ENCODE measurements around the gene MACROD2.

DNA sequence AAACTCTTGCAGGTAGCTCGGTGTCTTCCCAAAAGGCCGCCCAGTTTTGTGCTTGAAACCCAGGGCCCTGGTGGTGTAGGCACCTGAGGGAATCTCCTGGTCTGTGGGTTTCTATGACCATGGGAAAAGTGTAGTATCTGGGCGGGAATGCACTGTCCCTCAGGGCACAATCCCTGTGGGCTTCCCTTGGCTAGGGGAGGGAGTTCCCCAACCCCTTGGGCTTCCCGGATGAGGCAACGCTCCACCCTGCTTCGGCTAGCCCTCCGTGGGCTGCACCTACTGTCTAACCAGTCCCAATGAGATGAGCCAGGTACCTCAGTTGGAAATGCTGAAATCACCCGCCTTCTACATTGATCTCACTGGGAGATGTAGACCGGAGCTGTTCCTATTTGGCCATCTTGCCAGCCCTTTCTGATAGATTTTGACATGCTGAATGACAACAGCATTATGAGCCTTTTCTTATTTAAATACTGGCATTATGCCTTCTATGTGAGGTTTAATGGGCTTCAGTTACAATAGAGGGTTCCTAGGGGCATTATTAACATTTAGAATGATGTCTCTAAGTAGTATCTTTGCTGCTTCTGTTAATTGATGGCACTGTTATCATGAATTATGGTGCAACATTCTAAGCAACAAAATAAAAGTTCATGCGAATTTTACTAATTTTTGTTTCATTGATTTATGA, 475.8 kb downstream of the MACROD2 start:
- TF ChIP-seq, protein P1, sequence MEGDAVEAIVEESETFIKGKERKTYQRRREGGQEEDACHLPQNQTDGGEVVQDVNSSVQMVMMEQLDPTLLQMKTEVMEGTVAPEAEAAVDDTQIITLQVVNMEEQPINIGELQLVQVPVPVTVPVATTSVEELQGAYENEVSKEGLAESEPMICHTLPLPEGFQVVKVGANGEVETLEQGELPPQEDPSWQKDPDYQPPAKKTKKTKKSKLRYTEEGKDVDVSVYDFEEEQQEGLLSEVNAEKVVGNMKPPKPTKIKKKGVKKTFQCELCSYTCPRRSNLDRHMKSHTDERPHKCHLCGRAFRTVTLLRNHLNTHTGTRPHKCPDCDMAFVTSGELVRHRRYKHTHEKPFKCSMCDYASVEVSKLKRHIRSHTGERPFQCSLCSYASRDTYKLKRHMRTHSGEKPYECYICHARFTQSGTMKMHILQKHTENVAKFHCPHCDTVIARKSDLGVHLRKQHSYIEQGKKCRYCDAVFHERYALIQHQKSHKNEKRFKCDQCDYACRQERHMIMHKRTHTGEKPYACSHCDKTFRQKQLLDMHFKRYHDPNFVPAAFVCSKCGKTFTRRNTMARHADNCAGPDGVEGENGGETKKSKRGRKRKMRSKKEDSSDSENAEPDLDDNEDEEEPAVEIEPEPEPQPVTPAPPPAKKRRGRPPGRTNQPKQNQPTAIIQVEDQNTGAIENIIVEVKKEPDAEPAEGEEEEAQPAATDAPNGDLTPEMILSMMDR (IDR thresholded peaks at IDR 0.05) = no peak
- TF ChIP-seq POLR2A (IDR thresholded peaks at IDR 0.05) = no peak
